ENCODE results near the gene NAV3.
A peak's percentile ranks its signal among the peaks of the same experiment; 100 is the strongest.

Gene NAV3

DNA sequence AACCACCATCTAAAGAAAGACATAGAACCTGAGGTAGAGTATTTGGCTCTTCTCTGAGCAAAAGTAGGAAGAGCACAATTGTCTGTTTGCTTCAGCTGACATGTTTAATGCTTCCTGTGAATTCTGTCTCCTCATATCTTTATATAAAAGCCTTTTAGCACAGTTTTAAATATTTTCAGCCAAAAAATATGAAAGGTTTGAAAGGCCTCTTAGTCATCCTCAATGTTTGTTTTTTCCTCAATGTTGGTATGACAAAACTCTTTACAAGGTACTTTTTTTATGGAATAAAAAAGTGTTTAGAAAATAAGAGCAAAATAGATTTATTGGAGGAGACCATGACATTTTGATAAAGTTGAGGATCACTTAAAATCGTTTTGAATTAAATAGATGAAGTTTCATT lies 360.9 kb downstream of the NAV3 start:
- H3K18ac ChIP-seq (ENCODE audit: low read depth in 1 of 2, low read length in 2 of 2) = no peak overlapping the region
- DNase-seq = no peak
- no CpG with 5 or more reads among the region's 1 CpG for WGBS

GRCh38 chr12:78192979-78193378 lies 362.3 kb downstream of the NAV3 start:
- DNase-seq = no peak
- Histone ChIP-seq H3K27ac (ENCODE audit: low read length, poor library complexity, severe bottlenecking) (no peak overlapping the region), H3K79me1 (replicated peaks; ENCODE audit: low read length, poor library complexity, severe bottlenecking) (no peaks in the 10 kb centered on the region), H3K27me3 (ENCODE audit: control insufficient read depth in 1 of 2, insufficient read depth in 1 of 2, low read length in 2 of 2) (no peaks in the 10 kb centered on the region), H3K4me3 (ENCODE audit: insufficient read depth in 1 of 2, low read depth in 1 of 2, low read length in 2 of 2) (no peak overlapping the region), H3K23ac (ENCODE audit: low read length in 2 of 2) (no peak overlapping the region), H2BK15ac (ENCODE audit: low read depth, poor library complexity, severe bottlenecking) (no peak overlapping the region), H3K4me2 (ENCODE audit: low read length, poor library complexity, severe bottlenecking) (no peak overlapping the region), H4K8ac (ENCODE audit: low read length) (no peak overlapping the region), H3K9me3 (ENCODE audit: control insufficient read depth, low read length) (no peaks in the 10 kb centered on the region), H2AFZ (ENCODE audit: low read depth, low read length) (no peak overlapping the region), H3K18ac (ENCODE audit: low read depth in 1 of 2, low read length in 2 of 2) (no peak overlapping the region), H3K4ac (ENCODE audit: low read depth in 1 of 2, low read length in 2 of 2) (no peak overlapping the region), H4K91ac (ENCODE audit: low read length) (no peak overlapping the region), H2AK5ac (ENCODE audit: low read length, severe bottlenecking) (no peak overlapping the region), H2BK120ac (ENCODE audit: low read depth, low read length) (no peak overlapping the region), H3K14ac (ENCODE audit: low read length in 2 of 2) (no peak overlapping the region), H2BK12ac (ENCODE audit: low read length in 2 of 2) (no peak overlapping the region), H3K9ac (ENCODE audit: low read length) (peak overlapping the region; percentile 4), H3K36me3 (ENCODE audit: control insufficient read depth in 1 of 2, insufficient read depth in 2 of 2, low read depth in 1 of 2, low read length in 2 of 2) (peaks cover 0 to 45% of the 10 kb centered on the region in 2 experiments), H3K4me1 (ENCODE audit: control insufficient read depth, insufficient read depth, low read depth, low read length) (no peaks in the 10 kb centered on the region), H2BK5ac (ENCODE audit: low read depth, low read length, poor library complexity, severe bottlenecking) (no peak overlapping the region)
- 88% methylated on average over 2 of the region's 2 CpGs for WGBS

More for the DNA sequence above, 360.9 kb downstream of the NAV3 start:
- Histone ChIP-seq H4K8ac (ENCODE audit: low read length) (no peak overlapping the region), H2BK120ac (ENCODE audit: low read depth, low read length) (no peak overlapping the region), H3K14ac (ENCODE audit: low read length in 2 of 2) (no peak overlapping the region), H3K4me1 (ENCODE audit: control insufficient read depth, insufficient read depth, low read depth, low read length) (no peaks in the 10 kb centered on the region), H2BK15ac (ENCODE audit: low read depth, poor library complexity, severe bottlenecking) (no peak overlapping the region), H4K91ac (ENCODE audit: low read length) (no peak overlapping the region), H3K36me3 (ENCODE audit: control insufficient read depth in 1 of 2, insufficient read depth in 2 of 2, low read depth in 1 of 2, low read length in 2 of 2) (peaks cover 0 to 45% of the 10 kb centered on the region in 2 experiments), H2BK12ac (ENCODE audit: low read length in 2 of 2) (no peak overlapping the region), H2AFZ (ENCODE audit: low read depth, low read length) (no peak overlapping the region), H3K4me2 (ENCODE audit: low read length, poor library complexity, severe bottlenecking) (no peak overlapping the region), H3K23ac (ENCODE audit: low read length in 2 of 2) (no peak overlapping the region), H2BK5ac (ENCODE audit: low read depth, low read length, poor library complexity, severe bottlenecking) (no peak overlapping the region), H3K4me3 (ENCODE audit: insufficient read depth in 1 of 2, low read depth in 1 of 2, low read length in 2 of 2) (no peak overlapping the region), H3K27ac (ENCODE audit: low read length, poor library complexity, severe bottlenecking) (no peak overlapping the region), H3K27me3 (ENCODE audit: control insufficient read depth in 1 of 2, insufficient read depth in 1 of 2, low read length in 2 of 2) (no peaks in the 10 kb centered on the region), H3K4ac (ENCODE audit: low read depth in 1 of 2, low read length in 2 of 2) (no peak overlapping the region), H2AK5ac (ENCODE audit: low read length, severe bottlenecking) (no peak overlapping the region), H3K9me3 (ENCODE audit: control insufficient read depth, low read length) (no peaks in the 10 kb centered on the region), H3K79me1 (replicated peaks; ENCODE audit: low read length, poor library complexity, severe bottlenecking) (no peaks in the 10 kb centered on the region), H3K9ac (ENCODE audit: low read length) (no peak overlapping the region)

- no peak overlapping the region for H3K14ac ChIP-seq (ENCODE audit: low read length in 2 of 2)
- WGBS = 62% methylated on average over 2 of the region's 3 CpGs
- no peaks in the 10 kb centered on the region for H3K79me1 ChIP-seq (replicated peaks; ENCODE audit: low read length, poor library complexity, severe bottlenecking)
- no peaks in the 10 kb centered on the region for H3K9me3 ChIP-seq (ENCODE audit: control insufficient read depth, low read length)
- H4K8ac ChIP-seq (ENCODE audit: low read length) = no peak overlapping the region
- peaks cover 0 to 41% of the 10 kb centered on the region in 2 experiments for H3K36me3 ChIP-seq (ENCODE audit: control insufficient read depth in 1 of 2, insufficient read depth in 2 of 2, low read depth in 1 of 2, low read length in 2 of 2)
- no peak overlapping the region for H3K23ac ChIP-seq (ENCODE audit: low read length in 2 of 2)
- no peak overlapping the region for H3K4me2 ChIP-seq (ENCODE audit: low read length, poor library complexity, severe bottlenecking)
- no peaks in the 10 kb centered on the region for H3K27me3 ChIP-seq (ENCODE audit: control insufficient read depth in 1 of 2, insufficient read depth in 1 of 2, low read length in 2 of 2)
- no peak overlapping the region for H3K27ac ChIP-seq (ENCODE audit: low read length, poor library complexity, severe bottlenecking)
- no peak overlapping the region for H2BK12ac ChIP-seq (ENCODE audit: low read length in 2 of 2)
- peak; percentile 34 for DNase-seq
- no peak overlapping the region for H2BK5ac ChIP-seq (ENCODE audit: low read depth, low read length, poor library complexity, severe bottlenecking)
- H2AK5ac ChIP-seq (ENCODE audit: low read length, severe bottlenecking) = no peak overlapping the region
- no peak overlapping the region for H4K91ac ChIP-seq (ENCODE audit: low read length)
- peak overlapping the region; percentile 70 for H3K9ac ChIP-seq (ENCODE audit: low read length)
- no peak overlapping the region for H3K4ac ChIP-seq (ENCODE audit: low read depth in 1 of 2, low read length in 2 of 2)
- no peak overlapping the region for H2BK15ac ChIP-seq (ENCODE audit: low read depth, poor library complexity, severe bottlenecking)
- H3K18ac ChIP-seq (ENCODE audit: low read depth in 1 of 2, low read length in 2 of 2) = no peak overlapping the region
- no peaks in the 10 kb centered on the region for H3K4me1 ChIP-seq (ENCODE audit: control insufficient read depth, insufficient read depth, low read depth, low read length)
- H2BK120ac ChIP-seq (ENCODE audit: low read depth, low read length) = no peak overlapping the region
- H2AFZ ChIP-seq (ENCODE audit: low read depth, low read length) = no peak overlapping the region
- H3K4me3 ChIP-seq (ENCODE audit: insufficient read depth in 1 of 2, low read depth in 1 of 2, low read length in 2 of 2) = no peak overlapping the region
Observed at GRCh38 chr12:78194448-78194847, 363.8 kb downstream of the NAV3 start.

GRCh38 chr12:78198896-78199295 lies 368.2 kb downstream of the NAV3 start:
- Histone ChIP-seq H3K9me3 (ENCODE audit: control insufficient read depth, low read length) (no peaks in the 10 kb centered on the region), H3K4ac (ENCODE audit: low read depth in 1 of 2, low read length in 2 of 2) (no peak overlapping the region)
- no CpG with 5 or more reads among the region's 1 CpG for WGBS

More at GRCh38 chr12:78198896-78199295, 368.2 kb downstream of the NAV3 start:
- H3K27me3 ChIP-seq (ENCODE audit: control insufficient read depth in 1 of 2, insufficient read depth in 1 of 2, low read length in 2 of 2) = no peaks in the 10 kb centered on the region
- no peak overlapping the region for H2AFZ ChIP-seq (ENCODE audit: low read depth, low read length)
- H4K8ac ChIP-seq (ENCODE audit: low read length) = no peak overlapping the region
- no peak overlapping the region for H2BK120ac ChIP-seq (ENCODE audit: low read depth, low read length)
- DNase-seq = no peak
- no peak overlapping the region for H3K27ac ChIP-seq (ENCODE audit: low read length, poor library complexity, severe bottlenecking)
- H4K91ac ChIP-seq (ENCODE audit: low read length) = no peak overlapping the region
- H2BK12ac ChIP-seq (ENCODE audit: low read length in 2 of 2) = no peak overlapping the region
- no peak overlapping the region for H2AK5ac ChIP-seq (ENCODE audit: low read length, severe bottlenecking)
- no peak overlapping the region for H2BK15ac ChIP-seq (ENCODE audit: low read depth, poor library complexity, severe bottlenecking)
- no peak overlapping the region for H3K23ac ChIP-seq (ENCODE audit: low read length in 2 of 2)
- no peak overlapping the region for H2BK5ac ChIP-seq (ENCODE audit: low read depth, low read length, poor library complexity, severe bottlenecking)
- no peak overlapping the region for H3K14ac ChIP-seq (ENCODE audit: low read length in 2 of 2)
- no peaks in the 10 kb centered on the region for H3K79me1 ChIP-seq (replicated peaks; ENCODE audit: low read length, poor library complexity, severe bottlenecking)
- no peak overlapping the region for H3K18ac ChIP-seq (ENCODE audit: low read depth in 1 of 2, low read length in 2 of 2)
- no peak overlapping the region for H3K4me2 ChIP-seq (ENCODE audit: low read length, poor library complexity, severe bottlenecking)
- H3K9ac ChIP-seq (ENCODE audit: low read length) = no peak overlapping the region
- no peaks in the 10 kb centered on the region for H3K4me1 ChIP-seq (ENCODE audit: control insufficient read depth, insufficient read depth, low read depth, low read length)
- peaks cover 0 to 56% of the 10 kb centered on the region in 2 experiments for H3K36me3 ChIP-seq (ENCODE audit: control insufficient read depth in 1 of 2, insufficient read depth in 2 of 2, low read depth in 1 of 2, low read length in 2 of 2)
- no peak overlapping the region for H3K4me3 ChIP-seq (ENCODE audit: insufficient read depth in 1 of 2, low read depth in 1 of 2, low read length in 2 of 2)

Data from mesenchymal stem cell (in vitro differentiated cells and primary cell).